WTC11 (cell line): ENCODE data around the gene CSF1R. TPM values are rescaled to one million over a fixed set of nuclear protein-coding genes. Genes with fewer than 3 reads are reported as not detected.

Experiments used
- ATAC-seq: fragments of 200-7000 bp; cut with Tn5 transposase; 2 replicates; pipeline ENCODE4 v1.10.0; 2021; ENCODE audit warnings: mild to moderate bottlenecking, moderate library complexity
- CTCF ChIA-PET: fragments of 300-600 bp; sonication (Branson Sonifier 250); formaldehyde crosslinking; loops from one replicate; lab custom pipeline; 2021; ENCODE audit warnings: antibody characterized with exemption; lab: Charles Lee
- POLR2A ChIA-PET: fragments of 350-600 bp; sonication (Branson Sonifier 250); formaldehyde crosslinking; loops from one replicate; lab custom pipeline; 2021; ENCODE audit warnings: antibody characterized with exemption; lab: Charles Lee
- DNase-seq: peaks from one replicate; pipeline ENCODE4 v3.0.0; 2021; ENCODE audit warnings: low spot score
- H3K27ac Mint-ChIP-seq: 2 replicates; pipeline ENCODE4 v1.8.0; 2021; ENCODE audit warnings: mixed read lengths
- H3K27me3 Mint-ChIP-seq: 2 replicates; pipeline ENCODE4 v1.8.0; 2021; ENCODE audit warnings: low read depth, mild to moderate bottlenecking, moderate library complexity, mixed read lengths
- H3K36me3 Mint-ChIP-seq: 2 replicates; pipeline ENCODE4 v1.8.0; 2021; ENCODE audit warnings: mixed read lengths
- H3K4me1 Mint-ChIP-seq: 2 replicates; pipeline ENCODE4 v1.8.0; 2022; ENCODE audit warnings: mixed read lengths
- H3K4me3 Mint-ChIP-seq: 2 replicates; pipeline ENCODE4 v1.8.0; 2021; ENCODE audit warnings: mild to moderate bottlenecking, moderate library complexity, mixed read lengths
- H3K9me3 Mint-ChIP-seq: 2 replicates; pipeline ENCODE4 v1.8.0; 2021; ENCODE audit warnings: mixed read lengths
- CREM ChIP-seq: sonication (generic); formaldehyde crosslinking; IDR thresholded peaks from 2 replicates; pipeline ENCODE4 v1.8.1; 2022; ENCODE audit warnings: mild to moderate bottlenecking, missing genetic modification reagents, moderate library complexity
- GTF2I ChIP-seq: fragments of 250-450 bp; sonication (Bioruptor Pico); conservative IDR thresholded peaks from 2 replicates; pipeline ENCODE4 v1.4.0; 2021; ENCODE audit warnings: mild to moderate bottlenecking
- NFYB ChIP-seq: sonication (generic); formaldehyde crosslinking; conservative IDR thresholded peaks from 2 replicates; pipeline ENCODE4 v1.8.0; 2022; ENCODE audit warnings: low read depth, missing genetic modification reagents
- NR3C1 ChIP-seq: sonication (generic); formaldehyde crosslinking; conservative IDR thresholded peaks from 2 replicates; pipeline ENCODE4 v1.8.1; 2023; ENCODE audit warnings: low read depth, mild to moderate bottlenecking, missing genetic modification reagents
- RELA ChIP-seq: sonication (generic); formaldehyde crosslinking; IDR thresholded peaks from 2 replicates; pipeline ENCODE4 v1.8.1; 2022; ENCODE audit warnings: missing genetic modification reagents, mild to moderate bottlenecking, borderline replicate concordance
- SP1 ChIP-seq: sonication (generic); formaldehyde crosslinking; conservative IDR thresholded peaks from 2 replicates; pipeline ENCODE4 v1.8.1; 2022; ENCODE audit warnings: missing genetic modification reagents
- TCF7 ChIP-seq: sonication (generic); formaldehyde crosslinking; IDR thresholded peaks from 2 replicates; pipeline ENCODE4 v1.8.0; 2022; ENCODE audit warnings: mild to moderate bottlenecking, low read depth, missing genetic modification reagents, moderate library complexity
- TEAD1 ChIP-seq: sonication (generic); formaldehyde crosslinking; IDR thresholded peaks from 2 replicates; pipeline ENCODE4 v1.8.0; 2022; ENCODE audit warnings: mild to moderate bottlenecking, missing genetic modification reagents
- ZNF121 ChIP-seq: sonication (generic); formaldehyde crosslinking; IDR thresholded peaks from 2 replicates; pipeline ENCODE4 v1.8.0; 2023; ENCODE audit warnings: missing genetic modification reagents
- ZNF232 ChIP-seq: sonication (generic); formaldehyde crosslinking; IDR thresholded peaks from 2 replicates; pipeline ENCODE4 v1.8.0; 2022; ENCODE audit warnings: mild to moderate bottlenecking, missing genetic modification reagents
- total RNA-seq: library from RNA; stranded (reverse); gene quantifications from 3 replicates; pipeline ENCODE4 v1.2.3, GENCODE V29; 2021
- TF ChIP-seq, protein P1 (sequence below): fragments of 250-450 bp; sonication (Bioruptor Pico); IDR thresholded peaks from 2 replicates; pipeline ENCODE4 v1.9.0; 2021; ENCODE audit warnings: mild to moderate bottlenecking
- TF ChIP-seq, protein P2 (sequence below): sonication (generic); formaldehyde crosslinking; conservative IDR thresholded peaks from 2 replicates; pipeline ENCODE4 v1.8.1; 2023; ENCODE audit warnings: mild to moderate bottlenecking, low read depth, missing genetic modification reagents, moderate library complexity
- TF ChIP-seq, protein P3 (sequence below): fragments of 250-450 bp; sonication (Bioruptor Pico); IDR thresholded peaks from 2 replicates; pipeline ENCODE4 v1.9.0; 2021; ENCODE audit warnings: moderate library complexity, mild to moderate bottlenecking, inconsistent platforms, borderline replicate concordance
- TF ChIP-seq, protein P4 (sequence below): fragments of 250-450 bp; sonication (Bioruptor Pico); IDR thresholded peaks from 2 replicates; pipeline ENCODE4 v1.9.0; 2021; ENCODE audit warnings: mild to moderate bottlenecking, borderline replicate concordance
- TF ChIP-seq, protein P5 (sequence below): sonication (generic); formaldehyde crosslinking; IDR thresholded peaks from 2 replicates; pipeline ENCODE4 v1.8.1; 2023; ENCODE audit warnings: mild to moderate bottlenecking, missing genetic modification reagents
- TF ChIP-seq, protein P6 (sequence below): sonication (generic); formaldehyde crosslinking; IDR thresholded peaks from 2 replicates; pipeline ENCODE4 v1.8.1; 2022; ENCODE audit warnings: mild to moderate bottlenecking, moderate library complexity, missing genetic modification reagents
- TF ChIP-seq, protein P7 (sequence below): sonication (generic); formaldehyde crosslinking; IDR thresholded peaks from 2 replicates; pipeline ENCODE4 v1.8.1; 2023; ENCODE audit warnings: mild to moderate bottlenecking, missing genetic modification reagents, moderate library complexity

The CSF1R gene
- total RNA-seq, 1 experiment from 2014 or later, result 0.20 TPM

DNA sequence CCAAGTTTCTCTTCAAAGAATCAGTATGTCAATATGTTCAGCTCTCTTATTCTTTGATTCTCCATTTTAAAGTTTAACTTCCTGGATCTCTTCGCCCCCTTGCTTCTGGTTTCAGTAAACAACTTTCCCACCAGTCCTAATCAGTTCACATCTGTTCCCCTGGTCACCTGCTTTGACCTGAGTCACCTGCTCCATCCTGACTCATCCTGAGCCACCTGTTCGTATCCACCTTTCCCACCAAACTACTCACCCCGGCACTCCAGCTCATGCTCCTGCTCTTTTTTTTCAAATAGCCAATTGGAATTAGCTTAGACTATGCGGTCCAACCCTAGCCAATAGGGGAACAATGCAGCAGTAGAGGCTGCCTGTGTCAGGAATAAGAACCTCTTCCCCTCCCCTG is 23.6 kb upstream of the CSF1R start (continued):
- TF ChIP-seq, protein P1, sequence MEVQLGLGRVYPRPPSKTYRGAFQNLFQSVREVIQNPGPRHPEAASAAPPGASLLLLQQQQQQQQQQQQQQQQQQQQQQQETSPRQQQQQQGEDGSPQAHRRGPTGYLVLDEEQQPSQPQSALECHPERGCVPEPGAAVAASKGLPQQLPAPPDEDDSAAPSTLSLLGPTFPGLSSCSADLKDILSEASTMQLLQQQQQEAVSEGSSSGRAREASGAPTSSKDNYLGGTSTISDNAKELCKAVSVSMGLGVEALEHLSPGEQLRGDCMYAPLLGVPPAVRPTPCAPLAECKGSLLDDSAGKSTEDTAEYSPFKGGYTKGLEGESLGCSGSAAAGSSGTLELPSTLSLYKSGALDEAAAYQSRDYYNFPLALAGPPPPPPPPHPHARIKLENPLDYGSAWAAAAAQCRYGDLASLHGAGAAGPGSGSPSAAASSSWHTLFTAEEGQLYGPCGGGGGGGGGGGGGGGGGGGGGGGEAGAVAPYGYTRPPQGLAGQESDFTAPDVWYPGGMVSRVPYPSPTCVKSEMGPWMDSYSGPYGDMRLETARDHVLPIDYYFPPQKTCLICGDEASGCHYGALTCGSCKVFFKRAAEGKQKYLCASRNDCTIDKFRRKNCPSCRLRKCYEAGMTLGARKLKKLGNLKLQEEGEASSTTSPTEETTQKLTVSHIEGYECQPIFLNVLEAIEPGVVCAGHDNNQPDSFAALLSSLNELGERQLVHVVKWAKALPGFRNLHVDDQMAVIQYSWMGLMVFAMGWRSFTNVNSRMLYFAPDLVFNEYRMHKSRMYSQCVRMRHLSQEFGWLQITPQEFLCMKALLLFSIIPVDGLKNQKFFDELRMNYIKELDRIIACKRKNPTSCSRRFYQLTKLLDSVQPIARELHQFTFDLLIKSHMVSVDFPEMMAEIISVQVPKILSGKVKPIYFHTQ, result no peak
- TF ChIP-seq, protein P2, sequence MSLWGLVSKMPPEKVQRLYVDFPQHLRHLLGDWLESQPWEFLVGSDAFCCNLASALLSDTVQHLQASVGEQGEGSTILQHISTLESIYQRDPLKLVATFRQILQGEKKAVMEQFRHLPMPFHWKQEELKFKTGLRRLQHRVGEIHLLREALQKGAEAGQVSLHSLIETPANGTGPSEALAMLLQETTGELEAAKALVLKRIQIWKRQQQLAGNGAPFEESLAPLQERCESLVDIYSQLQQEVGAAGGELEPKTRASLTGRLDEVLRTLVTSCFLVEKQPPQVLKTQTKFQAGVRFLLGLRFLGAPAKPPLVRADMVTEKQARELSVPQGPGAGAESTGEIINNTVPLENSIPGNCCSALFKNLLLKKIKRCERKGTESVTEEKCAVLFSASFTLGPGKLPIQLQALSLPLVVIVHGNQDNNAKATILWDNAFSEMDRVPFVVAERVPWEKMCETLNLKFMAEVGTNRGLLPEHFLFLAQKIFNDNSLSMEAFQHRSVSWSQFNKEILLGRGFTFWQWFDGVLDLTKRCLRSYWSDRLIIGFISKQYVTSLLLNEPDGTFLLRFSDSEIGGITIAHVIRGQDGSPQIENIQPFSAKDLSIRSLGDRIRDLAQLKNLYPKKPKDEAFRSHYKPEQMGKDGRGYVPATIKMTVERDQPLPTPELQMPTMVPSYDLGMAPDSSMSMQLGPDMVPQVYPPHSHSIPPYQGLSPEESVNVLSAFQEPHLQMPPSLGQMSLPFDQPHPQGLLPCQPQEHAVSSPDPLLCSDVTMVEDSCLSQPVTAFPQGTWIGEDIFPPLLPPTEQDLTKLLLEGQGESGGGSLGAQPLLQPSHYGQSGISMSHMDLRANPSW (CRISPR knock-in tag), result no peak
- no peak for TF ChIP-seq GTF2I (CRISPR knock-in tag)

DNA sequence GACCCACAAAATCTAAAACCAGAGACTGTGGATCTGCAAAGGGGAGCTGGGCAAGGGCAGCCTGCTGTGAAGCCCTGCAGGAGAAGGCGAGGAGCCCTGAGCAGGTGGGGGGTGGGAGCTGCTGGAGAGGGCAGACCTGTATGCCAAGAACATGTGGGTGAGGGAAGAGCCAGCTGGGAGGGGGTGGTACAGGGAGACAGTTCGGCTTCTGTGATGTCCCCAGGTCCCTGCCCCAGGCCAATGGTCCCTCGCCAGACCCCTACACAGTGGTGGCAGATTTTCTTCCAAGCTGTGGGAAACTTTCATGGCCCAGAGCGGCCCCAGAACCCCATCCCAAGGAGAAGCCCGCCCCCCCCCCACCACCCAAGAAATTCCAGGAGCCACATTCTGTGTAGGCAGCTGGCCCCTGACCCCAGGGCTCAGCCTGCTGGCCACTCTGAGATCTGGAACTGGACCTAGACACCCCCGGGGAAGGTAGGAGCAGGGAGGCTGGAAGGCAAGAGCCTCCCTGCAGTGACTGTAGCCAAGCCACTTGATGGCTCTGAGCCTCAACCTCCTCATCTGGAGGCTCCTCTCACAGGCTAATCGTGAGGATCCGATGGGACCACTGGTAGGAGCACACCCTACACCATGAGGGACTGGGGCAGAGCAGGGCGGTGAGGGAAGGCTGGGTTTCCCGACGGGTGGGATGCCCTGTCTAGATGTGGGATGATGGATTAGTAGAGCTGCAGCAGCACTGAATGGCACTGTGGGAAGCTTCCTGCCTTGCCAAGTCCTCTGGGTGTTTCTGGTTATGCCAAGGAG is 22.6 kb upstream of the CSF1R start:
- ChIA-PET POLR2A (interaction anchor here (0.7 kb wide), 1 partner anchor 32 kb away, joined by 3 read pairs; no protein-coding TSS in a partner anchor), CTCF (interaction anchor here (0.6 to 1.0 kb wide), 4 partner anchors 13 to 46 kb away, joined by 3 to 4 read pairs (median 3); no protein-coding TSS in a partner anchor)
- H3K4me3 Mint-ChIP-seq, result no peak overlapping the region
- H3K27ac Mint-ChIP-seq, result no peak overlapping the region
- H3K27me3 Mint-ChIP-seq, result no peaks in the 10 kb centered on the region
- H3K9me3 Mint-ChIP-seq, result no peaks in the 10 kb centered on the region
- ATAC-seq, result no peak
- H3K4me1 Mint-ChIP-seq, result peaks cover 5% of the 10 kb centered on the region
- DNase-seq, result no peak
- no peaks in the 10 kb centered on the region for H3K36me3 Mint-ChIP-seq
- TF ChIP-seq, protein P3, sequence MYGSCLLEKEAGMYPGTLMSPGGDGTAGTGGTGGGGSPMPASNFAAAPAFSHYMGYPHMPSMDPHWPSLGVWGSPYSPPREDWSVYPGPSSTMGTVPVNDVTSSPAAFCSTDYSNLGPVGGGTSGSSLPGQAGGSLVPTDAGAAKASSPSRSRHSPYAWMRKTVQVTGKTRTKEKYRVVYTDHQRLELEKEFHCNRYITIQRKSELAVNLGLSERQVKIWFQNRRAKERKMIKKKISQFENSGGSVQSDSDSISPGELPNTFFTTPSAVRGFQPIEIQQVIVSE (CRISPR knock-in tag), result no peak
- TF ChIP-seq NR3C1 (CRISPR knock-in tag) (no peak), ZNF232 (CRISPR knock-in tag) (no peak), RELA (CRISPR knock-in tag) (no peak), TCF7 (CRISPR knock-in tag) (no peak), ZNF121 (no peak), SP1 (CRISPR knock-in tag) (no peak), NFYB (CRISPR knock-in tag) (no peak), CREM (CRISPR knock-in tag) (no peak), TEAD1 (no peak)
- TF ChIP-seq, protein P4, sequence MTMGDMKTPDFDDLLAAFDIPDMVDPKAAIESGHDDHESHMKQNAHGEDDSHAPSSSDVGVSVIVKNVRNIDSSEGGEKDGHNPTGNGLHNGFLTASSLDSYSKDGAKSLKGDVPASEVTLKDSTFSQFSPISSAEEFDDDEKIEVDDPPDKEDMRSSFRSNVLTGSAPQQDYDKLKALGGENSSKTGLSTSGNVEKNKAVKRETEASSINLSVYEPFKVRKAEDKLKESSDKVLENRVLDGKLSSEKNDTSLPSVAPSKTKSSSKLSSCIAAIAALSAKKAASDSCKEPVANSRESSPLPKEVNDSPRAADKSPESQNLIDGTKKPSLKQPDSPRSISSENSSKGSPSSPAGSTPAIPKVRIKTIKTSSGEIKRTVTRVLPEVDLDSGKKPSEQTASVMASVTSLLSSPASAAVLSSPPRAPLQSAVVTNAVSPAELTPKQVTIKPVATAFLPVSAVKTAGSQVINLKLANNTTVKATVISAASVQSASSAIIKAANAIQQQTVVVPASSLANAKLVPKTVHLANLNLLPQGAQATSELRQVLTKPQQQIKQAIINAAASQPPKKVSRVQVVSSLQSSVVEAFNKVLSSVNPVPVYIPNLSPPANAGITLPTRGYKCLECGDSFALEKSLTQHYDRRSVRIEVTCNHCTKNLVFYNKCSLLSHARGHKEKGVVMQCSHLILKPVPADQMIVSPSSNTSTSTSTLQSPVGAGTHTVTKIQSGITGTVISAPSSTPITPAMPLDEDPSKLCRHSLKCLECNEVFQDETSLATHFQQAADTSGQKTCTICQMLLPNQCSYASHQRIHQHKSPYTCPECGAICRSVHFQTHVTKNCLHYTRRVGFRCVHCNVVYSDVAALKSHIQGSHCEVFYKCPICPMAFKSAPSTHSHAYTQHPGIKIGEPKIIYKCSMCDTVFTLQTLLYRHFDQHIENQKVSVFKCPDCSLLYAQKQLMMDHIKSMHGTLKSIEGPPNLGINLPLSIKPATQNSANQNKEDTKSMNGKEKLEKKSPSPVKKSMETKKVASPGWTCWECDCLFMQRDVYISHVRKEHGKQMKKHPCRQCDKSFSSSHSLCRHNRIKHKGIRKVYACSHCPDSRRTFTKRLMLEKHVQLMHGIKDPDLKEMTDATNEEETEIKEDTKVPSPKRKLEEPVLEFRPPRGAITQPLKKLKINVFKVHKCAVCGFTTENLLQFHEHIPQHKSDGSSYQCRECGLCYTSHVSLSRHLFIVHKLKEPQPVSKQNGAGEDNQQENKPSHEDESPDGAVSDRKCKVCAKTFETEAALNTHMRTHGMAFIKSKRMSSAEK, result no peak
- TF ChIP-seq, protein P5, sequence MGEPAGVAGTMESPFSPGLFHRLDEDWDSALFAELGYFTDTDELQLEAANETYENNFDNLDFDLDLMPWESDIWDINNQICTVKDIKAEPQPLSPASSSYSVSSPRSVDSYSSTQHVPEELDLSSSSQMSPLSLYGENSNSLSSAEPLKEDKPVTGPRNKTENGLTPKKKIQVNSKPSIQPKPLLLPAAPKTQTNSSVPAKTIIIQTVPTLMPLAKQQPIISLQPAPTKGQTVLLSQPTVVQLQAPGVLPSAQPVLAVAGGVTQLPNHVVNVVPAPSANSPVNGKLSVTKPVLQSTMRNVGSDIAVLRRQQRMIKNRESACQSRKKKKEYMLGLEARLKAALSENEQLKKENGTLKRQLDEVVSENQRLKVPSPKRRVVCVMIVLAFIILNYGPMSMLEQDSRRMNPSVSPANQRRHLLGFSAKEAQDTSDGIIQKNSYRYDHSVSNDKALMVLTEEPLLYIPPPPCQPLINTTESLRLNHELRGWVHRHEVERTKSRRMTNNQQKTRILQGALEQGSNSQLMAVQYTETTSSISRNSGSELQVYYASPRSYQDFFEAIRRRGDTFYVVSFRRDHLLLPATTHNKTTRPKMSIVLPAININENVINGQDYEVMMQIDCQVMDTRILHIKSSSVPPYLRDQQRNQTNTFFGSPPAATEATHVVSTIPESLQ, result no peak
- TF ChIP-seq, protein P1, result no peak
- TF ChIP-seq, protein P6, sequence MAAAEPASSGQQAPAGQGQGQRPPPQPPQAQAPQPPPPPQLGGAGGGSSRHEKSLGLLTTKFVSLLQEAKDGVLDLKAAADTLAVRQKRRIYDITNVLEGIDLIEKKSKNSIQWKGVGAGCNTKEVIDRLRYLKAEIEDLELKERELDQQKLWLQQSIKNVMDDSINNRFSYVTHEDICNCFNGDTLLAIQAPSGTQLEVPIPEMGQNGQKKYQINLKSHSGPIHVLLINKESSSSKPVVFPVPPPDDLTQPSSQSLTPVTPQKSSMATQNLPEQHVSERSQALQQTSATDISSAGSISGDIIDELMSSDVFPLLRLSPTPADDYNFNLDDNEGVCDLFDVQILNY (CRISPR knock-in tag), result no peak
- TF ChIP-seq, protein P7, sequence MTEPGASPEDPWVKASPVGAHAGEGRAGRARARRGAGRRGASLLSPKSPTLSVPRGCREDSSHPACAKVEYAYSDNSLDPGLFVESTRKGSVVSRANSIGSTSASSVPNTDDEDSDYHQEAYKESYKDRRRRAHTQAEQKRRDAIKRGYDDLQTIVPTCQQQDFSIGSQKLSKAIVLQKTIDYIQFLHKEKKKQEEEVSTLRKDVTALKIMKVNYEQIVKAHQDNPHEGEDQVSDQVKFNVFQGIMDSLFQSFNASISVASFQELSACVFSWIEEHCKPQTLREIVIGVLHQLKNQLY, result no peak
